22Rv1 (cell line): ENCODE measurements around the gene SERPINI1.

Experiments
- CTCF ChIP-seq: fragments of 450-650 bp; IDR thresholded peaks from 2 replicates; pipeline ENCODE4 v1.5.1; 2017; ENCODE audit warnings: mild to moderate bottlenecking
- ZFX ChIP-seq: fragments of 450-650 bp; IDR thresholded peaks from 2 replicates; pipeline ENCODE4 v1.6.1; 2017; ENCODE audit warnings: antibody characterized with exemption, borderline replicate concordance

- TF ChIP-seq CTCF, result no peak
- TF ChIP-seq ZFX, result no peak
Measured at GRCh38 chr3:167811031-167811430, 75.5 kb downstream of the SERPINI1 start.
